ENCODE data around the gene MSL2. TPM values are rescaled to one million over a fixed set of nuclear protein-coding genes. Genes with fewer than 3 reads are reported as not detected.

Gene MSL2
- total RNA-seq, 1 experiment from 2014 or later = 37.8 TPM

DNA sequence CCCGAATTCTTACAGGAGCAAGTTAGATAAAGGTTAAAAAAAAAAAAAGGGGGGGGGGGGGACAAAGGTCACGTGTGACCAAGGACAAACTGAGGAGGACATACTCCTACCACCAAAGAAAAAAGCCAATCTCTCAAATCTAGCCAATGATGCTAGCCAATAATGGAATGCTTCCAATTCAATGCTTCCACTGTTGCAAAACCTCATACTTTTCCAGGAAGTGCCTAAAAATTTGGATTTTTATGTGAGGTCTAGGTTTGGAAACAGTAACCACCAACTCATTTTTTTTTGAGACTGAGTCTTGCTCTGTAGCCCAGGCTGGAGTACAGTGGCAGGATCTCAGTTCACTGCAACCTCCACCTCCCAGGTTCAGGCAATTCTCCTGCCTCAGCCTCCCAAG is 11.4 kb downstream of the MSL2 start:
- DNase-seq (ENCODE audit: low spot score) (no peak), ATAC-seq (no peak)
- POLR2A ChIA-PET = interaction anchor here (0.6 to 0.7 kb wide), 2 partner anchors 277 to 814 kb away, joined by 3 read pairs; no protein-coding TSS in a partner anchor
- no peaks in the 10 kb centered on the region for H3K9me3 Mint-ChIP-seq
- TF ChIP-seq CREM (CRISPR knock-in tag; IDR thresholded peaks at IDR 0.05) = no peak
- TF ChIP-seq, protein P1, sequence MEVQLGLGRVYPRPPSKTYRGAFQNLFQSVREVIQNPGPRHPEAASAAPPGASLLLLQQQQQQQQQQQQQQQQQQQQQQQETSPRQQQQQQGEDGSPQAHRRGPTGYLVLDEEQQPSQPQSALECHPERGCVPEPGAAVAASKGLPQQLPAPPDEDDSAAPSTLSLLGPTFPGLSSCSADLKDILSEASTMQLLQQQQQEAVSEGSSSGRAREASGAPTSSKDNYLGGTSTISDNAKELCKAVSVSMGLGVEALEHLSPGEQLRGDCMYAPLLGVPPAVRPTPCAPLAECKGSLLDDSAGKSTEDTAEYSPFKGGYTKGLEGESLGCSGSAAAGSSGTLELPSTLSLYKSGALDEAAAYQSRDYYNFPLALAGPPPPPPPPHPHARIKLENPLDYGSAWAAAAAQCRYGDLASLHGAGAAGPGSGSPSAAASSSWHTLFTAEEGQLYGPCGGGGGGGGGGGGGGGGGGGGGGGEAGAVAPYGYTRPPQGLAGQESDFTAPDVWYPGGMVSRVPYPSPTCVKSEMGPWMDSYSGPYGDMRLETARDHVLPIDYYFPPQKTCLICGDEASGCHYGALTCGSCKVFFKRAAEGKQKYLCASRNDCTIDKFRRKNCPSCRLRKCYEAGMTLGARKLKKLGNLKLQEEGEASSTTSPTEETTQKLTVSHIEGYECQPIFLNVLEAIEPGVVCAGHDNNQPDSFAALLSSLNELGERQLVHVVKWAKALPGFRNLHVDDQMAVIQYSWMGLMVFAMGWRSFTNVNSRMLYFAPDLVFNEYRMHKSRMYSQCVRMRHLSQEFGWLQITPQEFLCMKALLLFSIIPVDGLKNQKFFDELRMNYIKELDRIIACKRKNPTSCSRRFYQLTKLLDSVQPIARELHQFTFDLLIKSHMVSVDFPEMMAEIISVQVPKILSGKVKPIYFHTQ (CRISPR knock-in tag; IDR thresholded peaks at IDR 0.05) = no peak
- TF ChIP-seq NFYB (CRISPR knock-in tag; conservative IDR thresholded peaks at IDR 0.05; ENCODE audit: low read depth) = no peak
- TF ChIP-seq FOXJ3 (CRISPR knock-in tag; IDR thresholded peaks at IDR 0.05; ENCODE audit: borderline replicate concordance) = no peak
- TF ChIP-seq, protein P2, sequence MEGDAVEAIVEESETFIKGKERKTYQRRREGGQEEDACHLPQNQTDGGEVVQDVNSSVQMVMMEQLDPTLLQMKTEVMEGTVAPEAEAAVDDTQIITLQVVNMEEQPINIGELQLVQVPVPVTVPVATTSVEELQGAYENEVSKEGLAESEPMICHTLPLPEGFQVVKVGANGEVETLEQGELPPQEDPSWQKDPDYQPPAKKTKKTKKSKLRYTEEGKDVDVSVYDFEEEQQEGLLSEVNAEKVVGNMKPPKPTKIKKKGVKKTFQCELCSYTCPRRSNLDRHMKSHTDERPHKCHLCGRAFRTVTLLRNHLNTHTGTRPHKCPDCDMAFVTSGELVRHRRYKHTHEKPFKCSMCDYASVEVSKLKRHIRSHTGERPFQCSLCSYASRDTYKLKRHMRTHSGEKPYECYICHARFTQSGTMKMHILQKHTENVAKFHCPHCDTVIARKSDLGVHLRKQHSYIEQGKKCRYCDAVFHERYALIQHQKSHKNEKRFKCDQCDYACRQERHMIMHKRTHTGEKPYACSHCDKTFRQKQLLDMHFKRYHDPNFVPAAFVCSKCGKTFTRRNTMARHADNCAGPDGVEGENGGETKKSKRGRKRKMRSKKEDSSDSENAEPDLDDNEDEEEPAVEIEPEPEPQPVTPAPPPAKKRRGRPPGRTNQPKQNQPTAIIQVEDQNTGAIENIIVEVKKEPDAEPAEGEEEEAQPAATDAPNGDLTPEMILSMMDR (IDR thresholded peaks at IDR 0.05) = no peak
- TF ChIP-seq, protein P3, sequence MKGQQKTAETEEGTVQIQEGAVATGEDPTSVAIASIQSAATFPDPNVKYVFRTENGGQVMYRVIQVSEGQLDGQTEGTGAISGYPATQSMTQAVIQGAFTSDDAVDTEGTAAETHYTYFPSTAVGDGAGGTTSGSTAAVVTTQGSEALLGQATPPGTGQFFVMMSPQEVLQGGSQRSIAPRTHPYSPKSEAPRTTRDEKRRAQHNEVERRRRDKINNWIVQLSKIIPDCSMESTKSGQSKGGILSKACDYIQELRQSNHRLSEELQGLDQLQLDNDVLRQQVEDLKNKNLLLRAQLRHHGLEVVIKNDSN (CRISPR knock-in tag; IDR thresholded peaks at IDR 0.05) = no peak
- TF ChIP-seq ZNF416 (CRISPR knock-in tag; IDR thresholded peaks at IDR 0.05) = no peak
- TF ChIP-seq, protein P4, sequence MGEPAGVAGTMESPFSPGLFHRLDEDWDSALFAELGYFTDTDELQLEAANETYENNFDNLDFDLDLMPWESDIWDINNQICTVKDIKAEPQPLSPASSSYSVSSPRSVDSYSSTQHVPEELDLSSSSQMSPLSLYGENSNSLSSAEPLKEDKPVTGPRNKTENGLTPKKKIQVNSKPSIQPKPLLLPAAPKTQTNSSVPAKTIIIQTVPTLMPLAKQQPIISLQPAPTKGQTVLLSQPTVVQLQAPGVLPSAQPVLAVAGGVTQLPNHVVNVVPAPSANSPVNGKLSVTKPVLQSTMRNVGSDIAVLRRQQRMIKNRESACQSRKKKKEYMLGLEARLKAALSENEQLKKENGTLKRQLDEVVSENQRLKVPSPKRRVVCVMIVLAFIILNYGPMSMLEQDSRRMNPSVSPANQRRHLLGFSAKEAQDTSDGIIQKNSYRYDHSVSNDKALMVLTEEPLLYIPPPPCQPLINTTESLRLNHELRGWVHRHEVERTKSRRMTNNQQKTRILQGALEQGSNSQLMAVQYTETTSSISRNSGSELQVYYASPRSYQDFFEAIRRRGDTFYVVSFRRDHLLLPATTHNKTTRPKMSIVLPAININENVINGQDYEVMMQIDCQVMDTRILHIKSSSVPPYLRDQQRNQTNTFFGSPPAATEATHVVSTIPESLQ (CRISPR knock-in tag; IDR thresholded peaks at IDR 0.05) = no peak
- no peak for TF ChIP-seq ZNF396 (CRISPR knock-in tag; IDR thresholded peaks at IDR 0.05; ENCODE audit: borderline replicate concordance)
- TF ChIP-seq SMAD3 (CRISPR knock-in tag; IDR thresholded peaks at IDR 0.05; ENCODE audit: borderline replicate concordance) = no peak
- CTCF ChIA-PET = interaction anchor here (0.9 kb wide), 1 partner anchor 829 kb away, joined by 3 read pairs; no protein-coding TSS in a partner anchor
- peaks cover 47% of the 10 kb centered on the region for H3K4me1 Mint-ChIP-seq
- no peak overlapping the region for H3K4me3 Mint-ChIP-seq
- H3K36me3 Mint-ChIP-seq = no peaks in the 10 kb centered on the region
- H3K27ac Mint-ChIP-seq = no peak overlapping the region
- no peaks in the 10 kb centered on the region for H3K27me3 Mint-ChIP-seq (ENCODE audit: low read depth)

DNA sequence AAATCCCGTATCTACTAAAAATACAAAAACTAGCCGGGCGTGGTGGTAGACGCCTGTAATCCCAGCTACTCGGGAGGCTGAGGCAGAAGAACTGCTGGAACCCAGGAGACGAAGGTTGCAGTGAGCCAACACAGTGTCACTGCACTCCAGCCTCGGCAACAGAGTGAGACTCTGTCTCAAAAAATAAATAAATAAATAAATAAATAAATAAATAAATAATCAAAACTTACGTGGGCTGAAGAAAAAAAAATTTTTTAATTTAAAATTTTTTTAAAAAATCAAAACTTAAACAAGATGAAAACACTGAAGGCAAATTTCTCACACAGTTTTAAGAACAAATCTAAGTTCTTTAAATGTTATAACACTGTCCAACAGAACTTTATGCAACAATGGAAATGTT is 14.4 kb downstream of the MSL2 start:
- no peaks in the 10 kb centered on the region for H3K36me3 Mint-ChIP-seq
- no peak for TF ChIP-seq SOX15 (CRISPR knock-in tag; IDR thresholded peaks at IDR 0.05)
- TF ChIP-seq KAT7 (CRISPR knock-in tag; IDR thresholded peaks at IDR 0.05; ENCODE audit: borderline replicate concordance) = no peak
- no peak for TF ChIP-seq SP1 (CRISPR knock-in tag; conservative IDR thresholded peaks at IDR 0.05)
- TF ChIP-seq ZBTB21 (CRISPR knock-in tag; IDR thresholded peaks at IDR 0.05; ENCODE audit: borderline replicate concordance) = no peak
- TF ChIP-seq TP53 (CRISPR knock-in tag; IDR thresholded peaks at IDR 0.05) = no peak
- TF ChIP-seq CBFB (CRISPR knock-in tag; IDR thresholded peaks at IDR 0.05; ENCODE audit: low read depth) = no peak
- TF ChIP-seq, protein P5, sequence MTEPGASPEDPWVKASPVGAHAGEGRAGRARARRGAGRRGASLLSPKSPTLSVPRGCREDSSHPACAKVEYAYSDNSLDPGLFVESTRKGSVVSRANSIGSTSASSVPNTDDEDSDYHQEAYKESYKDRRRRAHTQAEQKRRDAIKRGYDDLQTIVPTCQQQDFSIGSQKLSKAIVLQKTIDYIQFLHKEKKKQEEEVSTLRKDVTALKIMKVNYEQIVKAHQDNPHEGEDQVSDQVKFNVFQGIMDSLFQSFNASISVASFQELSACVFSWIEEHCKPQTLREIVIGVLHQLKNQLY (CRISPR knock-in tag; IDR thresholded peaks at IDR 0.05) = no peak
- H3K4me3 Mint-ChIP-seq = no peak overlapping the region
- ChIA-PET POLR2A (no interaction called here), CTCF (no interaction called here)
- H3K27ac Mint-ChIP-seq = no peak overlapping the region
- H3K9me3 Mint-ChIP-seq = no peaks in the 10 kb centered on the region
- no peak for DNase-seq (ENCODE audit: low spot score)
- no peak for ATAC-seq
- no peaks in the 10 kb centered on the region for H3K27me3 Mint-ChIP-seq (ENCODE audit: low read depth)
- H3K4me1 Mint-ChIP-seq = peaks cover 25% of the 10 kb centered on the region

Measured in WTC11 (cell line).